ENCODE data around the gene DLG1.

DNA sequence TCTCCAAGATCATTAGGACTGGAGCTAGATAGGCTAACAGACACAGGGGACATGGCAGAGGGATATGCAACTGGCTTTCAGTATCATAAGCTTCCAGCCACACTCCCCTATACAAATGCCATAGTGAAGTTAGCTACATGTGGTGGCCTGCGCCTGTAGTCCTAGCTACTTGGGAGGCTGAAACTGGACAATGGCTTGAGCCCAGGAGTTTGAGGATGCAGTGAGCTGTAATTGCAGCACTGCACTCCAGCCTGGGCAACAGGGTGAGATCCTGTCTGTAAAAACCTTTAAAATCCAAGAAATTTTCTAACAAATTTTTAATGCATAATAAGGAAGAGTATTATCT is 37.3 kb downstream of the DLG1 start:
- TF ChIP-seq, protein P1, sequence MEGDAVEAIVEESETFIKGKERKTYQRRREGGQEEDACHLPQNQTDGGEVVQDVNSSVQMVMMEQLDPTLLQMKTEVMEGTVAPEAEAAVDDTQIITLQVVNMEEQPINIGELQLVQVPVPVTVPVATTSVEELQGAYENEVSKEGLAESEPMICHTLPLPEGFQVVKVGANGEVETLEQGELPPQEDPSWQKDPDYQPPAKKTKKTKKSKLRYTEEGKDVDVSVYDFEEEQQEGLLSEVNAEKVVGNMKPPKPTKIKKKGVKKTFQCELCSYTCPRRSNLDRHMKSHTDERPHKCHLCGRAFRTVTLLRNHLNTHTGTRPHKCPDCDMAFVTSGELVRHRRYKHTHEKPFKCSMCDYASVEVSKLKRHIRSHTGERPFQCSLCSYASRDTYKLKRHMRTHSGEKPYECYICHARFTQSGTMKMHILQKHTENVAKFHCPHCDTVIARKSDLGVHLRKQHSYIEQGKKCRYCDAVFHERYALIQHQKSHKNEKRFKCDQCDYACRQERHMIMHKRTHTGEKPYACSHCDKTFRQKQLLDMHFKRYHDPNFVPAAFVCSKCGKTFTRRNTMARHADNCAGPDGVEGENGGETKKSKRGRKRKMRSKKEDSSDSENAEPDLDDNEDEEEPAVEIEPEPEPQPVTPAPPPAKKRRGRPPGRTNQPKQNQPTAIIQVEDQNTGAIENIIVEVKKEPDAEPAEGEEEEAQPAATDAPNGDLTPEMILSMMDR (conservative IDR thresholded peaks at IDR 0.05; ENCODE audit: low read length) = no peak
- TF ChIP-seq EZH2phosphoT487 (IDR thresholded peaks at IDR 0.05; ENCODE audit: borderline replicate concordance, low read depth, low read length) = no peak
